CD14-positive monocyte (primary cell): ENCODE results near the gene VANGL1. TPM values are rescaled to one million over a fixed set of nuclear protein-coding genes. Genes with fewer than 3 reads are reported as not detected.

Experiments used
- DNase-seq, 3 donors: peaks; one replicate each; pipeline ENCODE4 v3.0.0-alpha.2; 2011 to 2022
- H2AFZ ChIP-seq: 2 replicates; pipeline ENCODE4 v1.6.0; 2012; ENCODE audit warnings: mild to moderate bottlenecking, low read depth, low read length, inconsistent platforms; ENCODE audit not compliant: insufficient read depth, poor library complexity, severe bottlenecking
- H3K27ac ChIP-seq, 2 donors: 1 replicate in 1 of 2; 2 replicates in 1 of 2; pipeline ENCODE4 v1.5.1; 2012 to 2013; ENCODE audit warnings: low read length in 2 of 2, control low read depth in 1 of 2, inconsistent platforms in 1 of 2, low read depth in 1 of 2, mild to moderate bottlenecking in 1 of 2
- H3K27me3 ChIP-seq, 2 donors: one replicate each; pipeline versions ENCODE4 v1.6.0 to v1.6.1; 2011 to 2013; ENCODE audit warnings: low read length in 2 of 2; ENCODE audit not compliant: control insufficient read depth in 2 of 2, insufficient read depth in 2 of 2
- H3K36me3 ChIP-seq, 2 donors: replicated peaks in 1 of 2; 1 replicate in 1 of 2; 2 replicates in 1 of 2; pipeline versions ENCODE4 v1.5.1 to v1.6.1; 2012 to 2013; ENCODE audit warnings: low read length in 2 of 2, control low read depth in 1 of 2, inconsistent platforms in 1 of 2, mild to moderate bottlenecking in 1 of 2; ENCODE audit not compliant: insufficient read depth in 2 of 2, control insufficient read depth in 1 of 2
- H3K4me1 ChIP-seq, 2 donors: 1 replicate in 1 of 2; 2 replicates in 1 of 2; pipeline versions ENCODE4 v1.5.1 to v1.6.1; 2012 to 2013; ENCODE audit warnings: low read length in 2 of 2, control low read depth in 1 of 2, inconsistent platforms in 1 of 2, mild to moderate bottlenecking in 1 of 2, moderate library complexity in 1 of 2; ENCODE audit not compliant: insufficient read depth in 2 of 2, control insufficient read depth in 1 of 2
- H3K4me2 ChIP-seq: replicated peaks from 2 replicates; pipeline ENCODE3; 2012; ENCODE audit warnings: low read length, moderate library complexity, mild to moderate bottlenecking; ENCODE audit not compliant: poor library complexity, severe bottlenecking; ENCODE audit errors: extremely low read depth
- H3K4me3 ChIP-seq, 3 experiments: fragments of 200-600 bp in 1 of 3; sonication (generic) in 1 of 3; replicated peaks in 1 of 3; 1 replicate in 2 of 3; 2 replicates in 1 of 3; pipeline ENCODE4 v1.5.1; 2011 to 2013; ENCODE audit warnings: low read length in 3 of 3, mild to moderate bottlenecking in 3 of 3, control low read depth in 2 of 3, low read depth in 2 of 3, inconsistent platforms in 1 of 3, moderate library complexity in 1 of 3
- H3K79me2 ChIP-seq: 2 replicates; pipeline ENCODE4 v1.6.0; 2012; ENCODE audit warnings: mild to moderate bottlenecking, control low read depth, inconsistent platforms, low read length, moderate library complexity; ENCODE audit not compliant: insufficient read depth
- H3K9ac ChIP-seq: 2 replicates; pipeline ENCODE4 v1.6.0; 2017; ENCODE audit warnings: low read length, mild to moderate bottlenecking; ENCODE audit not compliant: insufficient read depth, poor library complexity, severe bottlenecking
- H3K9me3 ChIP-seq, 2 donors: replicated peaks in 1 of 2; 1 replicate in 1 of 2; 2 replicates in 1 of 2; pipeline versions ENCODE4 v1.5.1 to v1.6.1; 2012 to 2013; ENCODE audit warnings: low read length in 2 of 2, control low read depth in 1 of 2; ENCODE audit not compliant: control insufficient read depth in 1 of 2, insufficient read depth in 1 of 2
- H4K20me1 ChIP-seq: 2 replicates; pipeline ENCODE4 v1.6.0; 2012; ENCODE audit warnings: mild to moderate bottlenecking, low read length, control low read depth, moderate library complexity; ENCODE audit not compliant: insufficient read depth
- H3K27ac Mint-ChIP-seq, 7 donors: one replicate each; pipeline ENCODE4 v1.8.0; 2020; ENCODE audit warnings: mild to moderate bottlenecking in 7 of 7, mixed read lengths in 7 of 7, moderate library complexity in 6 of 7, inconsistent platforms in 2 of 7
- H3K27me3 Mint-ChIP-seq, 3 donors: one replicate each; pipeline ENCODE4 v1.8.0; 2021 to 2022; ENCODE audit warnings: low read depth in 3 of 3, mild to moderate bottlenecking in 3 of 3, mixed read lengths in 3 of 3, moderate library complexity in 3 of 3, inconsistent platforms in 1 of 3
- H3K36me3 Mint-ChIP-seq, 2 donors: one replicate each; pipeline ENCODE4 v1.8.0; 2020; ENCODE audit warnings: mixed read lengths in 2 of 2, inconsistent platforms in 1 of 2, mild to moderate bottlenecking in 1 of 2
- H3K4me1 Mint-ChIP-seq: one replicate; pipeline ENCODE4 v1.8.0; 2020; ENCODE audit warnings: mild to moderate bottlenecking, mixed read lengths
- H3K4me3 Mint-ChIP-seq, 2 donors: one replicate each; pipeline ENCODE4 v1.8.0; 2020; ENCODE audit warnings: mild to moderate bottlenecking in 2 of 2, mixed read lengths in 2 of 2, moderate library complexity in 1 of 2
- H3K9me3 Mint-ChIP-seq, 7 donors: one replicate each; pipeline ENCODE4 v1.8.0; 2020 to 2022; ENCODE audit warnings: mixed read lengths in 7 of 7, mild to moderate bottlenecking in 6 of 7, moderate library complexity in 6 of 7, inconsistent platforms in 2 of 7
- WGBS: methylation state at CpG from one replicate; pipeline ENCODE4 v1.1.5; 2013; ENCODE audit warnings: missing lambda C conversion rate; ENCODE audit not compliant: insufficient coverage; 5-methylcytosine and 5-hydroxymethylcytosine counted together
- intact Hi-C, 2 donors: fragments of 100-400 bp; cut with micrococcal nuclease; formaldehyde crosslinking; loops; one replicate each; pipeline versions ENCODE4 v1.15.0 to v1.15.1; 2023
- polyA plus RNA-seq, 3 donors: library from polyadenylated mRNA; depleted of rRNA in 1 of 3; unstranded in 2 of 3; stranded (reverse) in 1 of 3; fragments of 300-500 nt in 2 of 3; fragments of >200 nt in 1 of 3; fragmentation: Illumina TruSeq in 2 of 3; gene quantifications; 1 replicate in 2 of 3; 2 replicates in 1 of 3; pipeline ENCODE4 v1.2.3, GENCODE V29; 2012 to 2021
- TF ChIP-seq, protein P1 (sequence below): fragments of 200-600 bp; IDR thresholded peaks from one replicate; pipeline ENCODE4 v1.8.0; 2022; ENCODE audit warnings: antibody characterized with exemption, mild to moderate bottlenecking

Gene VANGL1
- polyA plus RNA-seq, 3 donors, result 0.67 to 2.0 (median 1.3) TPM

DNA sequence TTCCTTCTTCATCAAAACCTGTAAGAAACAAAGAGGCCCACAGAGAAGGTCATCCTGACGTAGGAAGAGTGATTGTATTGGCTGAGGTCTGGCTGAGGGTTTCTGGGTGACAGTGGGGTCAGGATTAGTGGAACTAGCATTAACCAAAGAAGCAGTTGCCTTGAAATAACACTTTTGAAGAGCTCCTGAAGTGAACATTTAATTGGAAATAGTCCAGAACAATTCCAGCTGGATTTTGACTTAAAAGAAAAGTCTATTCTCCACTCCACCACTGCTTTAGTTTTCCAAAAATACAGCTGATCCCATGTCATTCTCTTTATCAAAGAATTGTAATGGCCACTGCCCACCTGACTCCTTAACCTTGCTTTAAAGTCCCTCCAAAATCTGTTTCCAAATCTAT lies 99.0 kb downstream of the VANGL1 start:
- no peaks in the 10 kb centered on the region for H3K79me2 ChIP-seq
- TF ChIP-seq, protein P1, sequence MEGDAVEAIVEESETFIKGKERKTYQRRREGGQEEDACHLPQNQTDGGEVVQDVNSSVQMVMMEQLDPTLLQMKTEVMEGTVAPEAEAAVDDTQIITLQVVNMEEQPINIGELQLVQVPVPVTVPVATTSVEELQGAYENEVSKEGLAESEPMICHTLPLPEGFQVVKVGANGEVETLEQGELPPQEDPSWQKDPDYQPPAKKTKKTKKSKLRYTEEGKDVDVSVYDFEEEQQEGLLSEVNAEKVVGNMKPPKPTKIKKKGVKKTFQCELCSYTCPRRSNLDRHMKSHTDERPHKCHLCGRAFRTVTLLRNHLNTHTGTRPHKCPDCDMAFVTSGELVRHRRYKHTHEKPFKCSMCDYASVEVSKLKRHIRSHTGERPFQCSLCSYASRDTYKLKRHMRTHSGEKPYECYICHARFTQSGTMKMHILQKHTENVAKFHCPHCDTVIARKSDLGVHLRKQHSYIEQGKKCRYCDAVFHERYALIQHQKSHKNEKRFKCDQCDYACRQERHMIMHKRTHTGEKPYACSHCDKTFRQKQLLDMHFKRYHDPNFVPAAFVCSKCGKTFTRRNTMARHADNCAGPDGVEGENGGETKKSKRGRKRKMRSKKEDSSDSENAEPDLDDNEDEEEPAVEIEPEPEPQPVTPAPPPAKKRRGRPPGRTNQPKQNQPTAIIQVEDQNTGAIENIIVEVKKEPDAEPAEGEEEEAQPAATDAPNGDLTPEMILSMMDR, result no peak
- H3K4me2 ChIP-seq, result no peak overlapping the region
- intact Hi-C loops, result no loop called here
- H3K27me3 ChIP-seq, result peaks cover 3 to 10% of the 10 kb centered on the region in 2 donors
- no peak overlapping the region for H3K27ac Mint-ChIP-seq
- no peak overlapping the region for H3K4me3 ChIP-seq
- no peak overlapping the region for H3K9ac ChIP-seq
- no peak overlapping the region for H2AFZ ChIP-seq
- WGBS, result no CpG with 5 or more reads among the region's 1 CpG
- H3K4me1 Mint-ChIP-seq, result peaks cover 11% of the 10 kb centered on the region
- no peaks in the 10 kb centered on the region for H3K36me3 ChIP-seq
- DNase-seq, result no peak
- no peaks in the 10 kb centered on the region for H3K36me3 Mint-ChIP-seq
- peaks cover 0 to 1% (median 0%) of the 10 kb centered on the region in 7 donors for H3K9me3 Mint-ChIP-seq
- peaks cover 6 to 24% (median 19%) of the 10 kb centered on the region in 3 donors for H3K27me3 Mint-ChIP-seq
- peaks cover 10 to 11% of the 10 kb centered on the region in 2 donors for H3K4me1 ChIP-seq
- no peak overlapping the region for H3K4me3 Mint-ChIP-seq
- H4K20me1 ChIP-seq, result no peaks in the 10 kb centered on the region
- H3K27ac ChIP-seq, result no peak overlapping the region
- no peaks in the 10 kb centered on the region for H3K9me3 ChIP-seq

DNA sequence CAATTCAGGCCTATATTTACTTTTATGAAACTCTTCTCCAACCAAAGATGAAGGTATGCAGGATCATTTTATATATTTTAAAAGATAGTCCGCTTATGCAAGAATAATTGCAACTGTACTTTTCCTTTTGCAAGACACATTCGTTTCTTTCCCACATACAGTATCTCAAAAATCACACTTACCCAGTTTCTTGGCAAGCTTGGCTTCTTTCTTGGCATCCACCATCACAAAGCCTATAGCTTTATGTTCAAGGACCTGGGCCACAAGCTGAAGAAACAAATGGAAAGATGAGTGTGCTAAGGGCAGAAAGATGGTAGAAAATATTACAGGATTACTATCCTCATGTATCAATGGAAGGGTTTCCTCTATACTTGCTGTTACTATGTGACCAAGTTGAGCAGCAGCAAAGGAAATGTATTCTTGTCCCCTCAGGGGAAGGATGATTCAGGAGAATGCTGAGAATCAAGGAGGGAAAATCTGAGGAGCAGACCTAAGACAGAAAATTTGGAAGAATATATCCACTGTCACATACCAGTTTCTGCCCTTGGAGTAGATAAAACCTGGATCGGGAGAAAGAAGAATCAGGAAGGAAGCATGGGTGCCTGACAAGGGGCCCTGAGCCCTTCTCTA lies 103.0 kb downstream of the VANGL1 start:
- no peak overlapping the region for H3K27ac Mint-ChIP-seq
- no peak overlapping the region for H2AFZ ChIP-seq
- TF ChIP-seq, protein P1, result no peak

More for the DNA sequence above, 103.0 kb downstream of the VANGL1 start:
- intact Hi-C loops, result no loop called here
- Histone ChIP-seq H3K4me2 (no peak overlapping the region), H3K79me2 (no peaks in the 10 kb centered on the region), H3K27ac (no peak overlapping the region), H3K9ac (no peak overlapping the region), H3K4me3 (no peak overlapping the region), H3K36me3 (no peaks in the 10 kb centered on the region), H4K20me1 (no peaks in the 10 kb centered on the region), H3K9me3 (no peaks in the 10 kb centered on the region), H3K4me1 (no peaks in the 10 kb centered on the region), H3K27me3 (peaks cover 3 to 7% of the 10 kb centered on the region in 2 donors)
- H3K4me1 Mint-ChIP-seq, result no peaks in the 10 kb centered on the region
- DNase-seq, result no peak
- H3K9me3 Mint-ChIP-seq, result peaks cover 0 to 1% (median 0%) of the 10 kb centered on the region in 7 donors
- WGBS, result no CpG with 5 or more reads among the region's 3 CpGs
- H3K27me3 Mint-ChIP-seq, result peaks cover 9 to 35% (median 20%) of the 10 kb centered on the region in 3 donors
- H3K36me3 Mint-ChIP-seq, result no peaks in the 10 kb centered on the region
- H3K4me3 Mint-ChIP-seq, result no peak overlapping the region
